DMS 273 (cell line): ENCODE measurements around the gene FAM78B.
A peak's percentile ranks its signal among the peaks of the same experiment; 100 is the strongest.

Experiments used
- DNase-seq: peaks from one replicate; lab custom pipeline; 2025; ENCODE audit not compliant: unreplicated experiment; lab: John Stamatoyannopoulos, UW

Gene FAM78B

GRCh38 chr1:166166698-166167571, at the start of gene FAM78B:
TSS of gene FAM78B (minus strand) at chr1:166167001. CDS start at chr1:166166248, 753 bp downstream.
- peak; percentile 91 for DNase-seq

GRCh38 chr1:166202546-166202945, 35.7 kb upstream of the FAM78B start:
- DNase-seq = no peak

GRCh38 chr1:166200743-166201142, 33.9 kb upstream of the FAM78B start:
- DNase-seq = no peak

GRCh38 chr1:166197597-166197996, 30.8 kb upstream of the FAM78B start:
- DNase-seq = no peak

GRCh38 chr1:166197141-166197540, 30.3 kb upstream of the FAM78B start:
- no peak for DNase-seq

GRCh38 chr1:166193057-166193698, 26.4 kb upstream of the FAM78B start:
- DNase-seq = no peak

- DNase-seq = no peak
Measured at GRCh38 chr1:166190400-166190799, 23.6 kb upstream of the FAM78B start.

- DNase-seq = no peak
Measured at GRCh38 chr1:166189126-166189525, 22.3 kb upstream of the FAM78B start.

GRCh38 chr1:166185526-166185925, 18.7 kb upstream of the FAM78B start:
- DNase-seq = no peak

GRCh38 chr1:166184897-166185296, 18.1 kb upstream of the FAM78B start:
- no peak for DNase-seq

- DNase-seq = no peak
Measured at GRCh38 chr1:166184012-166184411, 17.2 kb upstream of the FAM78B start.

- no peak for DNase-seq
Measured at GRCh38 chr1:166182281-166182680, 15.5 kb upstream of the FAM78B start.

GRCh38 chr1:166176416-166176815, 9.6 kb upstream of the FAM78B start:
- DNase-seq = no peak

GRCh38 chr1:166175032-166175431, 8.2 kb upstream of the FAM78B start:
- no peak for DNase-seq

- peak; percentile 37 for DNase-seq
Measured at GRCh38 chr1:166174108-166174507, 7.3 kb upstream of the FAM78B start.

GRCh38 chr1:166172106-166172505, 5.3 kb upstream of the FAM78B start:
- DNase-seq = no peak

- no peak for DNase-seq
Measured at GRCh38 chr1:166170726-166171125, 3.9 kb upstream of the FAM78B start.

GRCh38 chr1:166170075-166170474, 3.3 kb upstream of the FAM78B start:
- DNase-seq = no peak

- DNase-seq = no peak
Measured at GRCh38 chr1:166169182-166169581, 2.4 kb upstream of the FAM78B start.

- DNase-seq = peak; percentile 36
Measured at GRCh38 chr1:166167572-166167925, 748 bp upstream of the FAM78B start.

GRCh38 chr1:166166329-166166697, 488 bp downstream of the FAM78B start:
- no peak for DNase-seq

- DNase-seq = peak; percentile 73
Measured at GRCh38 chr1:166165661-166166328, 1.0 kb downstream of the FAM78B start.
